Ascending aorta (tissue), 2 donors: Measurements from ENCODE around the gene BACE1-AS. TPM values are rescaled to one million over a fixed set of nuclear protein-coding genes. Genes with fewer than 3 reads are reported as not detected.

ENCODE experiments used
- DNase-seq, 2 donors: peaks; one replicate each; pipeline ENCODE4 v3.0.0-alpha.2; 2019; ENCODE audit warnings: low spot score in 2 of 2
- H3K27ac ChIP-seq, 2 donors: fragments of 200-600 bp; sonication (generic); one replicate each; pipeline ENCODE4 v1.5.1; 2016 to 2017; ENCODE audit warnings: mild to moderate bottlenecking in 1 of 2
- H3K27me3 ChIP-seq: fragments of 200-600 bp; sonication (generic); one replicate; pipeline ENCODE4 v1.5.1; 2017
- H3K36me3 ChIP-seq, 2 donors: fragments of 200-600 bp; sonication (generic); one replicate each; pipeline ENCODE4 v1.5.1; 2016
- H3K4me1 ChIP-seq, 2 donors: fragments of 200-600 bp; sonication (generic); one replicate each; pipeline ENCODE4 v1.5.1; 2016 to 2017; ENCODE audit warnings: mild to moderate bottlenecking in 1 of 2
- H3K4me3 ChIP-seq, 2 donors: fragments of 200-600 bp; sonication (generic); one replicate each; pipeline ENCODE4 v1.5.1; 2016 to 2017; ENCODE audit warnings: mild to moderate bottlenecking in 1 of 2
- H3K9me3 ChIP-seq, 2 donors: fragments of 200-600 bp; sonication (generic); one replicate each; pipeline ENCODE4 v1.5.1; 2016
- intact Hi-C: fragments of 100-400 bp; cut with DNase I; formaldehyde crosslinking; loops from one replicate; pipeline ENCODE4 v1.15.1; 2023
- total RNA-seq: library from RNA; depleted of rRNA; stranded (reverse); fragments of >200 nt; gene quantifications from one replicate; pipeline ENCODE4 v1.1.0, GENCODE V29; 2016
- TF ChIP-seq, protein P1 (sequence below), 3 experiments: fragments of 200-600 bp in 2 of 3; fragments of 450-650 bp in 1 of 3; sonication (generic) in 2 of 3; IDR thresholded peaks; one replicate each; pipeline ENCODE4 v1.5.1; 2016 to 2019; ENCODE audit warnings: antibody characterized with exemption in 3 of 3, mild to moderate bottlenecking in 1 of 3, moderate library complexity in 1 of 3

The BACE1-AS gene
- total RNA-seq, 1 donor from 2014 or later, result 6.8 TPM

DNA sequence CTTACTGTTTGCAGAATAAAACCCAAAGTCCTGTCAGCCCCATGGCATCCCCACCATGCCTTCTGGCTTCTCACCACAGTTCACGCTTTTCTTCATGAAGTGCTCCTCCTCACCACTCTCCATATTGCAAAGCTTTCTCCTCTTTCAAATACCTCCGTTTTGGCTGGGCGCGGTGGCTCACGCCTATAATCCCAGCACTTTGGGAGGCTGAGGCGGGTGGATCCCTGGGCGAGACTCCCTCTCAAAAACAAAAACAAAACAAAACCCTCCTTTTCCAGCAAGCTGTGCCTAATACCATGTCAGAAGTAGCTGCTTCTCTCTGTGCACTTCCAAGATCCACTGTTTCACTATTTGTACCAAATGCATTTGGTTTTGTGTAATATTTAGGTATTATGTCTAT lies 18.2 kb downstream of the BACE1-AS start:
- H3K36me3 ChIP-seq, result no peaks in the 10 kb centered on the region
- H3K4me1 ChIP-seq, result peaks cover 0 to under 1% of the 10 kb centered on the region in 2 donors
- no peak overlapping the region for H3K27ac ChIP-seq
- no peaks in the 10 kb centered on the region for H3K27me3 ChIP-seq
- TF ChIP-seq, protein P1, sequence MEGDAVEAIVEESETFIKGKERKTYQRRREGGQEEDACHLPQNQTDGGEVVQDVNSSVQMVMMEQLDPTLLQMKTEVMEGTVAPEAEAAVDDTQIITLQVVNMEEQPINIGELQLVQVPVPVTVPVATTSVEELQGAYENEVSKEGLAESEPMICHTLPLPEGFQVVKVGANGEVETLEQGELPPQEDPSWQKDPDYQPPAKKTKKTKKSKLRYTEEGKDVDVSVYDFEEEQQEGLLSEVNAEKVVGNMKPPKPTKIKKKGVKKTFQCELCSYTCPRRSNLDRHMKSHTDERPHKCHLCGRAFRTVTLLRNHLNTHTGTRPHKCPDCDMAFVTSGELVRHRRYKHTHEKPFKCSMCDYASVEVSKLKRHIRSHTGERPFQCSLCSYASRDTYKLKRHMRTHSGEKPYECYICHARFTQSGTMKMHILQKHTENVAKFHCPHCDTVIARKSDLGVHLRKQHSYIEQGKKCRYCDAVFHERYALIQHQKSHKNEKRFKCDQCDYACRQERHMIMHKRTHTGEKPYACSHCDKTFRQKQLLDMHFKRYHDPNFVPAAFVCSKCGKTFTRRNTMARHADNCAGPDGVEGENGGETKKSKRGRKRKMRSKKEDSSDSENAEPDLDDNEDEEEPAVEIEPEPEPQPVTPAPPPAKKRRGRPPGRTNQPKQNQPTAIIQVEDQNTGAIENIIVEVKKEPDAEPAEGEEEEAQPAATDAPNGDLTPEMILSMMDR (IDR thresholded peaks at IDR 0.05), result no peak
- H3K9me3 ChIP-seq, result no peaks in the 10 kb centered on the region
- intact Hi-C loops, result no loop called here
- no peak for DNase-seq
- H3K4me3 ChIP-seq, result no peak overlapping the region

DNA sequence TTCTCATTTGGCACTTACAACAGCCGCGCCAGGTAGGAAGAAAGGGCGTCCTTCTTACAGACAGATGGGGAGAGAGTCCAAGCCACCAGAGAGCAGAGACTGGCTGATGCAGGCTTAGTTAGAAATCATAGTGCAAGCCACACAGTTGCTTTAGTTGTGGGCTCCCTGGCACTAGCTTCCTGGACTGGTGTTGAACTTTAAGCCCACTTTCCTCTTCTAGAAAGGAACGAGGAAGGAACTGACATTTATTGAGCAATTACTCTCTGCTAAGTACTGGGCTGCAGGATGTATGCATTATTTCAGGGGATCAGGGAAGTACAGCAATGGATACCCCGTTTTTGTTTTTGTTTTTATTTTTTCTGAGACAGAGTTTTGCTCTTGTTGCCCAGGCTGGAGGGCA lies 21.9 kb downstream of the BACE1-AS start:
- H3K36me3 ChIP-seq, result no peaks in the 10 kb centered on the region
- intact Hi-C loops, result loop anchor here (10.0 kb wide), 1 partner anchor 138 kb away; the partner anchor contains the start of gene SIDT2

DNA sequence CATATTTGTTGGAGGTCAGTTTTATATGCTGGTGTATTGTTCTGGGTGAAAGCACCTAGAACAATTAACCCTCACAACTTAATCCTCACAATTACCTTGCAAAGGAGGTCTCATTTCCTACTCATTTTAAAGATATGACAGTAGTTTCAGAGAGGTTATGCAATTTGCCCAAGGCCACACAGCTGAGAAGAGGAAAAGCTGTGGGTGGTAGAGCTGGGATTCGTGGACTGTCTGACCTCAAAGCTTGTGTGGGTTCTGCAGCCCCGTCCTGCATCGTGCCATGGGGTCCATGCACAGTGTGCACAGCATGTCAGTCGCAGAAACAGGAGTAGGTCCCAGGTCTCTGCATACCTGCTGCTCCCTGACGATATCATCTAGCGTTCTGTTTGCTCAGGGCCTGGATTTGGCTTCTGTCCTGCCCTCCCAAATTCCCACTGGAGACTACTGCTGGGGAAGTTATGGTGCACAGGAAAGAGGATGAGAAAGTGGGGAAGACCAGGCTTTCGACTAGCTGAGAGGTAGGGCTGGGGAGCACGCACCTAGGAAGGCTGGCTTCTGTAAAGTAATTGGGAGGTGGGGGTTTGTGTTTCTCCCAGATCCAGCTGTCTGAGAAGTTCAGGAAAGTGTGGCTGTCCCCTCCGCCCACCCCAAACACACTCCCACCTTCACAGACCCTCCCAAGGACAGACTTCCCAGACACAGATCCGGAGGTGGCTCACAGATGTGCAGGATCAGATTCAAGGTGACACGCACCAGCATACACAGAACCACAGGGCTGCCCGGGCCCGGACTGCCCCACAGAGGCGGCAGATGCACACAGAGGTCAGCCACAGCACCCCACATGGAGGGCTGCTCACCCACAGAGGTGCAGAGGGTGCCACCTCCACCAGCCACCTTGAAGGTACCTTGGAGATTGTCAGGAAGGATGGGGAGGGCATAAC lies 23.0 kb downstream of the BACE1-AS start:
- TF ChIP-seq, protein P1 (IDR thresholded peaks at IDR 0.05), result no peak
- H3K4me3 ChIP-seq, result peak overlapping the region; percentile 80 to 95
- H3K9me3 ChIP-seq, result no peaks in the 10 kb centered on the region
- H3K36me3 ChIP-seq, result no peaks in the 10 kb centered on the region
- peaks cover 6 to 12% of the 10 kb centered on the region in 2 donors for H3K4me1 ChIP-seq
- intact Hi-C loops, result loop anchor here (10.0 kb wide), 1 partner anchor 139 kb away; the partner anchor contains the start of gene SIDT2
- DNase-seq, result no peak
- H3K27me3 ChIP-seq, result no peaks in the 10 kb centered on the region
- no peak overlapping the region for H3K27ac ChIP-seq

More for the DNA sequence above, 21.9 kb downstream of the BACE1-AS start:
- DNase-seq, result no peak
- TF ChIP-seq, protein P1 (IDR thresholded peaks at IDR 0.05), result no peak
- H3K27ac ChIP-seq, result no peak overlapping the region
- peaks cover 6 to 12% of the 10 kb centered on the region in 2 donors for H3K4me1 ChIP-seq
- no peaks in the 10 kb centered on the region for H3K27me3 ChIP-seq
- H3K4me3 ChIP-seq, result no peak overlapping the region
- no peaks in the 10 kb centered on the region for H3K9me3 ChIP-seq

DNA sequence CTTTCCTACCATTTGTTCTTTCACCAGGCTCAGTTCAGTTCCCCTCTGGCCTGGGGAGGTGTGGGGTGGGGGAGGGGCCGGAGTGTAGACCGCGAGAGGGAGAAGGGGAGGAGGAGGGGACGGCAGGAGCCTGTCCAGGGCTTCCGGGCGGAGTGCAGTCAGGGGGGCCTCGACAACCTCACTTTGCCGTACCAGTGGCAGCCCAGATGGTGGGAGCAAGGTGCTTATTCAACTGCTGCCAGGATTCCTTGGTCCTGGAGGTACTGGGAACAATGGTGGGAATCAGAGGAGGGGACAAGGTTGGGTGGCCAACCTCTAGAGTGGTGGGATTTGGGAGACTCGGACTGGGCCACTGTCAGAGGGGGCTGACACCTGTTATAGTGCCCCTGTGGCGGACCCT lies 23.7 kb downstream of the BACE1-AS start:
- peaks cover 6 to 13% of the 10 kb centered on the region in 2 donors for H3K4me1 ChIP-seq
- H3K4me3 ChIP-seq, result peak overlapping the region; percentile 80 to 95
- no peak overlapping the region for H3K27ac ChIP-seq
- DNase-seq, result no peak
- no peaks in the 10 kb centered on the region for H3K9me3 ChIP-seq
- intact Hi-C loops, result loop anchor here (10.0 kb wide), 1 partner anchor 140 kb away; the partner anchor contains the start of gene SIDT2
- TF ChIP-seq, protein P1 (IDR thresholded peaks at IDR 0.05), result no peak
- no peaks in the 10 kb centered on the region for H3K36me3 ChIP-seq
- no peaks in the 10 kb centered on the region for H3K27me3 ChIP-seq

DNA sequence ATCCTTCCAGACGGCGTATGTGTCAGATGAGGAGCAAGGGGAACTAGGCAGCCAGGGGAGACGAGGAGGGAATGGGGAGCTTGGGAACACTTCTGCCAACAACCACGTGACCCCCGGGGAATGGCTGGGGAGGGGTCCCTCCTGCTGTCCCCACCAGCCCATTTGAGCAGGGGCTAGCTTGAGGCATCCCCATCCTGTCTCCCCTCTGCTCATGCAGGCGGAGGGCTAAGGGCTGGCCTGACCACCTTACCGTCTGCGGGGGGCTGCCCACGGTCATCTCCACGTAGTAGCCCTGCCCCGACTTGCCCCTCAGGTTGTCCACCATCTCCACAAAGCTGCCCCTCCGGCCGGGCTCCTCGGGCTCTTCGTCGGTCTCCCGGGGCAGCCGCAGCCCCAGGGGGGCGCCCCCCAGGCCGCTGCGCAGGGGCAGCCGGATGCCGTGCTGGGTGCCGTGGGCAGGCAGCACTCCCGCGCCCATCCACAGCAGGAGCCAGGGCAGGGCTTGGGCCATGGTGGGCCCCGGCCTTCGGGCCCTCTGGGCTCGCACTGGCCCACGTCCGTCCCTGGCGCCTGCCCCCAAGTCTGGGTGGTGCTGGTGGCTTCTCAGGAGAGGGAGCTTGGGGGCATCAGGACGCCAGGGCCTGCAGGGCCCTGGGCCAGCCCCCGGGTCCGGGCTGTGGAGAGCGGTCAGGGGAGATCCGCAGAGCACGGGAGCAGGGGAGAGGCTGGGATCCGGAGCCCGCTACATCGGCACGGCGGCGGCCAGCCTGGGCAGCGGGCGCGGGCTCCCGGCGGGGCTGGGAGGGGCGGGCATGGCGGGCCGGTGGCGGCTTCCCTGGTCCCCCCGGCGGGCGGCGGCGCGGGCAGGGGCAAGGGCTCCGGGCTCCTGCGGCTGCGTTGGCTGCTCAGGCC lies 24.4 kb downstream of the BACE1-AS start:
- no peak for DNase-seq
- intact Hi-C loops, result loop anchor here (10.0 kb wide), 1 partner anchor 141 kb away; the partner anchor contains the start of gene SIDT2

More for the DNA sequence above, 24.4 kb downstream of the BACE1-AS start:
- H3K4me3 ChIP-seq, result peak overlapping the region; percentile 80 to 95
- TF ChIP-seq, protein P1 (IDR thresholded peaks at IDR 0.05), result no peak
- H3K27ac ChIP-seq, result peak overlapping the region; percentile 44 to 51
- H3K9me3 ChIP-seq, result no peaks in the 10 kb centered on the region
- peaks cover 6 to 15% of the 10 kb centered on the region in 2 donors for H3K4me1 ChIP-seq
- no peaks in the 10 kb centered on the region for H3K27me3 ChIP-seq
- H3K36me3 ChIP-seq, result no peaks in the 10 kb centered on the region
